Measurements from ENCODE around the gene TCF7L2. TPM values are rescaled to one million over a fixed set of nuclear protein-coding genes. Genes with fewer than 3 reads are reported as not detected.

Gene TCF7L2
- total RNA-seq, 1 experiment from 2014 or later, result 2.6 TPM

DNA sequence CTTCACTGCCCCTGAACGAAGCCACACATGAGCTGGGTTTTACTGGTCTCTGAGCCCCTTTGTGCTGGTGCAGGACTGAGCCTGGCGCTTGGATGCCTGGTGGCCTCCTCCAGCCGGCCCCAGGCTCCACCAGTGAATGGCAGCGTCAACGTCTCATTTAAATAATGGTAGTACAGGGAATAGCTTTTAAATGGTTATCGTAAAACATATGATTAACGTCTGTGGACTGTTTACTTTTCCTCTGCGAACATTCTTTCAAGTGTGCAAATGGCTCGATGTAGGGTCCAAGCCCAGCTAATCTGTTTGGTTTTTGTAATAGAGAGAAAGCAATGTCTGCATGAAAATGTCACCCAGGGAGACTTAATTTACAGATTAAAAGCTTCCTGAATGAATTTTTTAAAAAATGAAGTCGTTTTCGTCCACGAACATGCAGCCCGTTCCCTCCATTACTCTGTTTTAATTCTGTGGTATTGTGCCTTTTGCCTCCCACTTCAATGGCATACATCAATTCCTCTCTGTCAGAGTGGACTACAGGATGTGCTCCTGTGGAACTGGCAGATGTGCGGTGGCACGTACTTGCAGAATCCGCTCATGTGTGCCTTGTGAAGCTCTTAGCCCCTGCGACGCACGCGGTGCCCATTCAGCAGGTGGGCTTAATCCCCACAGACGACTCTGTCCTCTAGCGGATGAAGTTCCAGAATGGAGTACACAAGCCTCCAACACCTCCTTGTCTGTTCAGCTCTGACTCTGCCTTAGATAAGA, 192.7 kb downstream of the TCF7L2 start:
- no peak for DNase-seq (ENCODE audit: low read depth)

DNA sequence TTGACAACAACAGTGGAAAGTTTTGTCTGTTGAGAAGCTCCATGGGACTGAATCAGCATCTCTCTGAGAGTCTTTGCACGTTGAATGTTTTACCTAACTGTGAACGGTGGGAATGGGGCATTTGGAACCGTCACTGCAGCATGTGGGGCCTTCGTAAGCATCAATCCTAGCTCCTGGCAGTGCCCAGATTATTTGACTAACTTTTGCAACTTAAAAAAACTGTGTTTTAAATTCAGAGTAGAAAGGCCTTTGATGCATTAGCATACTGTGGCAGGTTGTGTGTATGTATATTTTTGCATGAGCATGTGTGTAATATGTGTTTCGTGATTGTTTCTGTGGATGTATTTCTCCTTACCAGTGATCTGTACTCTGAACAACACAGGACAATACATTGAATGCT, 194.5 kb downstream of the TCF7L2 start:
- DNase-seq (ENCODE audit: low read depth), result no peak

DNA sequence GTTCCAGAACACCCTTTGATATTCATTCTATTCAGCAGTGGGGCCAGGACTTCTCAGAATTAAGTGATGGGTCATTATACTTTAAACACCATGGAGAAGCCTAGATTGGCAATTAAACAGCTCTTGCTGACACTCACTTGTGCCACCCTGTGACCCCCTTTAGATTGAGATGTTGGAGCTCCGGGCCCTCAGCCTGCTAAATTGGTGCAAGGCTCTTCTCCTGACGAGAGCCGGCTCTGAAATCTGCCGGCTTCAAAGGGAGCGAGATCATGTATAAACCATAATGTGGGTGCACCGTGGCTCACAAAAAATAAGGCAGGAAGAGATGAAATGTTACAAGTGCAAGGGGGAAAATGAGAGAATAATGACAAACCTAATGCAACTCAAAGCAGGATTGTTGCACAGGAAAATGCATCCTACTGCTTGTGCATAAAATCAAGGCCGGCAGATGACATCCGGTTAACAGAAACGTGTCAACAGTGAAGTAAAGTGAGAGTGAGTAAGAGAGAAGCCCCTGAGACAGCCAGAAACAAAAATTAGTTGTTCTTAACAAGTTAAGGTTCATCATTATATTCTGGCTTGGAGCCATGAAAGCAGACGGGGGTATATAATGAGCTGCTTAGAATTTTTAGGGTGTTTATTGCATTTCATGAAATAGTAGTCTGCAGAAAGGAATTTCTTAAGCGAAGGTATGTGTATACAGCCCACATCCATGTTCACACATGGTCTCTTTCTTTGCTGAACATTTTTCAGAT, 198.2 kb downstream of the TCF7L2 start:
- no peak for DNase-seq (ENCODE audit: low read depth)

DNA sequence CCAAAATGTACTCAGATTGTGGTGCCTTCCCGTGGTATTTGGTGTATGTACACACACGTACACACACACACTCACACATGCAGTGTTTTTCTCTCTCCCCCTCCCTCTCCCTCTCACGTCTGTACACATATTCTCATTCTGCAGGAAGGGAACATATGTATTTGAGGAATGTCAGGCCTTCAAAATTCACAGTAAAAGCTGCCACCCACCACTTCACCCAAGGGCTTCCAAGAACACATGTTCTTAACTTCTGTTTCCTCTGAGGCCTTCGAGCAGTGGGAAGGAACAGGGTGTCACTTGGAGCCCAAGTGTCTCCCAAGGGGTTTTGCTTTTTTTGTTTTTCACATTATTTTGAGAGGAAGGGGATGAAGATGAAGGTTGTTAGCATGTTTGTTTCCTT, 198.9 kb downstream of the TCF7L2 start:
- DNase-seq (ENCODE audit: low read depth), result no peak

DNA sequence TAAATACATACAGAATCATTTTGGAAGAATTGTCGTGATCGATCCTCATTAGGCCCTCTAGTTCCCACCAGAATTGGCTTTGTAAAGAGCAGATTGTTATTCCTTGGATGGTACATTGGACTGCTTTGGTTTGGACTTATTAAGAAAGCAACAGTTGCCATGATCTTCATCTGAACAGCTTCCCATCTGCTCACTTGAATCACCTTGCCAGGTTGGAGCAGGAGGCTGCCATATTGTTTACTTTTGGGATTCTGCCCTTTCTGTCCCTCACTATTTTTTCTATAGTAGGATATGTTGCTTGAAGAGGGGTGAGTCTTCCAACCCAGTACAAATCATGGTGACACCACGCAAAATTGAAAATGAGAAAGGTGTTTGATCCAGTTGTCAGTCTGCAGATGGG, 199.6 kb downstream of the TCF7L2 start:
- no peak for DNase-seq (ENCODE audit: low read depth)

DNA sequence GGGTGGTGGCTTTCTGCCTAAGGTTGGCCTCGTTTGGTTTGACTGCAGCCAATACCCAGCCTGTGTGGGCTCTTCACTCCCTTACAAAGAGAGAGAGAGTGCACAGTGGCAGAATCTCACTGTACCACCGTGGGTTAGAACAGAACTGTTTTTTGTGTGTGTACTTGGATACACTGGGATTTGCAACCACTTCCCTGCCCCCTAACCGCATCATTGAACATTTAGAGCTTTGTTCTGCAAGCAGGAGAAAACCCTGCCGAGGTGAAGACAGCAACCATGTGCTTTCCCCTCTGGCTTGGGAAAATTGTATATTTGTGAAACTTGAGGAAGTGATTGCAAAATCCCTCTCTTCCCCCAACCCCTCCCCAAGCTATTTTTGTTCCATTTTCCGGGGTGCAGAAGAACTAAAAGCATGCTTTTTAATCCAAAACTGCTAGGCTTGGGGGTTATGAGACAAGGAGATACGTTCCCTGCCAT, 201.2 kb downstream of the TCF7L2 start:
- DNase-seq (ENCODE audit: low read depth), result no peak

DNA sequence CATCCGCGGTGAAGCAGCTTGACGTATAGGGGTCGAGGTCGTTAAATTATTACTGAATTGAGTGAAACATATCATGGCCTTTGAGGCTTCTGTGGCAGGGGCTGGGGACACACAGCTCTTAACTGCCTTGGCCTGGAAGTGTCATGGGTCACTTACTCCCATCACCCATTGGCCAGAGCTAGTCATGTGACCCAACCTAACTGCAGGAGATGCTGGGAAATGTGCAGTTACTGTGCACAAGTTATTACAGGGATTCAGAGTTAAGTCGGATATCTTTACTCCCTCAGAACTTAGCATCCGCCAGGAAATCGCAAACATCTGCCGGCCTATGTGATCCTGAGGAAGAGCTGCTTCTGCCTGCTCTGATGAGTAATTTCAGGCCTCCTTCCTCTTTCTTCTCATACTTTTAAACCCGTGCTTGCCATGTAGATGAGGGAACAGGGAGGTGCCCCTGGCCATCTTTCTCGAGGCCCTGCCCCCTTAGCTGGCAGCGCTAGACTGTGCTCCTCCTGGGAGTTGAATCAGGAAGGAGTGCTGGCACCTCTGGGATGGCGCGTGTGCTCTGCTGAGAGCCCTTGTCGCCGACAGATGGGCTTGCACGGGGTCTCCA, 203.6 kb downstream of the TCF7L2 start:
- DNase-seq (ENCODE audit: low read depth), result no peak

DNA sequence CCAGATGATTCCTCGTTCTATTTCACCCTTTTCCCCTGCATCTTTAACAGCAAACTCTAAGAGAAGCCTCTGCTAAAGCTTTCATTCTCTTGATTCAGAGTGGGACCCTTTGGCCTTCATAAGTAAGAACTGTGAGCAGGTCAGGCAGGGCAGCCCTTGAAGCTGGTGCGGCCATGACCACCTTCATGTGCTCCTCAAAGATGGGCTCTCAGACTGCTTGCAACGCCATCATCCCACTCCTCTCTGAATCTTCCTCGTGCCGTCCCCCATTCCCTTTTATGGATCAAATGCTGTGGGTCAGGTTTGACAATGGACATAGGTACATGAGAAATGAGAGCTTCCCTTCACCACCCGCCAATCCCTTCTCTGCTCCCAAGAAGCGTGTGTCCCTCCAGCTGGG, 207.4 kb downstream of the TCF7L2 start:
- no peak for DNase-seq (ENCODE audit: low read depth)

DNA sequence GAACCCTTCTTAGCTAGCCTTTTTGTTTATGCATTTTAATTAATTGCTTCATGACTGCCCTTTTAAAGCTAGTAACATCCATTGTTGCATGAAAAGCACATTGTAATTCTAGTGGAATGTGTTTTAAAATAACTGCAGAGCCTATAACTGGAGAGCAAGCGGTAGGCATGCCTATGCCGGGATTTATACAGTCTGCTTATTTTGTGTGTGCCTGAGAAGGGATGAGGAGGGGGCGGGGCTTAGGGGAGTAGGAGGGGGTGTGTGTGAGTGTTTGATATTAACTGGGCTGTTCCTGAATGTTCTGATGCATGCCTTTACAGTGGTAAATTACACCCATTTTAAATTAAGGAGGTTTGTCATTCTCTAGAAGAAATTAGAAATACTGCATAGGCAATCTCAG, 208.1 kb downstream of the TCF7L2 start:
- no peak for DNase-seq (ENCODE audit: low read depth)

DNA sequence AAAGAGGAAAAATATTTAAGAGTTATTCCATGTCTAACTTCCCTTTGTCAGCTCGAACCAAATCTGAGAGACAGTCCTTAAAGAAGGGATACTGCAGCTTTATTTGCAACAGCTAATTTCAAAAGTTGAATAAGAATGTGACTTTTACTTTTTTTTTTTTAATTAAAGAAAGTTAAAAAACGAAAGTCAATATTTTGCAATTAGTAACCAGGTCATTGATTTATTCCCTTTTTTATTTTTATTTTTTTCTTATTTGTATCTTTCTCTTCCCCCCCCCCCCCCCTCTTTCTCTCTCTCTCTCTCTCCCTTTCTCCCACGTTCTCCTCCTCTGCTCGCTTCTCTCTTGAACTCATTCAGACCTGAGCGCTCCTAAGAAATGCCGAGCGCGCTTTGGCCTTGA, 209.5 kb downstream of the TCF7L2 start:
- DNase-seq (ENCODE audit: low read depth), result no peak

DNA sequence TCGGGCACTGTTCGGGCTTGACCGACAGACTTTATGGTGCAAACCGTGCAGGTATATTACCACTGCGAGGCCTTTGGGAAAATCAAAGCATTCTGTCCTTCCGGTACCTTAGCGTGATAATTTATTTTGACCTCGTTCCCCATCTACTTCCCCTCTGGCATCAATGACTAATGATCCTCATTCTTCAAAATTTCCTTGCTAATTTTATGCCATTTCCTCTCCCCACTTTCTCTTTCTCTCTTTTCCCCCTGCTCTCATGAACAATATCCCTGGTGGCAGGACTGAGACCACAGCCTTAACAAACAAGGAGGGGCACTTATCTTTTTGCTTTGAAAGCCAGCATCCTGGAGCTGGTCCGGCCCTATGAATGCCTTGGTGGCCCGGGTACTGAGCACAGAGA, 210.6 kb downstream of the TCF7L2 start:
- DNase-seq (ENCODE audit: low read depth), result no peak

DNA sequence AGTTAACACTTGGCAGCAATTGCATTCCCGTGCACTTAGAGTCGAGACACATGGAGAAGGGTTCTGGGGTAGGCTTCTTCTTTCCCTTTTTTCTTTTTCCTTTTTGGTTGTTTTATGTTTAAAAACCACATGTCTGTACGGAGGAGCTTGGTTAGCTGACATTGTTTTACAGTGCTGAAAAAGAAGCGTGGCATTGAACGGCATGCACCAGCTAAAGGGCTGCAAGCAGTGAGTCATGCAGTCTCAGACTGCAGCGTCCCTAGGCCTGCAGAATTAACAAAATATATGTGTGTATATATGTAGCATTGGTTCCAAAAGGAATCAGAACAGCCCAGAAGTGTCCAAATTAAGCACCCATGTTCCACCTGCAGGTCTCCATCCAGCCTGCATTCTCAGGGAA, 211.0 kb downstream of the TCF7L2 start:
- DNase-seq (ENCODE audit: low read depth), result no peak

DNA sequence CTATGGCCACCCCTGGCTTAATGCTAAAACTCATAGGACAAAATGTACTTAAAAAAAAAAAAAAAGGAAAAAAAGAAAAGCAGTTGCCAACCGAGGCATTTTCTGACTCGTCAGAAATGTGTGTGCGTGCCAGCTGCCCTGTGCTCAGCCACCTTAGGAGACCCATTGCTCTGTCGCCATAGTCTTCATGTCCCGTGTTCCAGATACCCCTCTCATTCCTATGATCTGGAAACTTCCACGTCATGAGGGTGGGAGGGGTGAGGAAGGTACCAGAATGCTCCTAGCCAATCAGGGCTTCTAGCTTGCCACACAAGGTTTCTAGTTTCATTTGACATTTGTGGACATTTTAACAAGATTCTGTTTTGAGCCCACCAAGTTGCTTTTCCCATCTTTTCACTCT, 212.9 kb downstream of the TCF7L2 start:
- DNase-seq (ENCODE audit: low read depth), result no peak

DNA sequence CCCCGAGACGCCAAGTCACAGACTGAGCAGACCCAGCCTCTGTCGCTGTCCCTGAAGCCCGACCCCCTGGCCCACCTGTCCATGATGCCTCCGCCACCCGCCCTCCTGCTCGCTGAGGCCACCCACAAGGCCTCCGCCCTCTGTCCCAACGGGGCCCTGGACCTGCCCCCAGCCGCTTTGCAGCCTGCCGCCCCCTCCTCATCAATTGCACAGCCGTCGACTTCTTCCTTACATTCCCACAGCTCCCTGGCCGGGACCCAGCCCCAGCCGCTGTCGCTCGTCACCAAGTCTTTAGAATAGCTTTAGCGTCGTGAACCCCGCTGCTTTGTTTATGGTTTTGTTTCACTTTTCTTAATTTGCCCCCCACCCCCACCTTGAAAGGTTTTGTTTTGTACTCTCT, 215.6 kb downstream of the TCF7L2 start:
- DNase-seq (ENCODE audit: low read depth), result no peak

DNA sequence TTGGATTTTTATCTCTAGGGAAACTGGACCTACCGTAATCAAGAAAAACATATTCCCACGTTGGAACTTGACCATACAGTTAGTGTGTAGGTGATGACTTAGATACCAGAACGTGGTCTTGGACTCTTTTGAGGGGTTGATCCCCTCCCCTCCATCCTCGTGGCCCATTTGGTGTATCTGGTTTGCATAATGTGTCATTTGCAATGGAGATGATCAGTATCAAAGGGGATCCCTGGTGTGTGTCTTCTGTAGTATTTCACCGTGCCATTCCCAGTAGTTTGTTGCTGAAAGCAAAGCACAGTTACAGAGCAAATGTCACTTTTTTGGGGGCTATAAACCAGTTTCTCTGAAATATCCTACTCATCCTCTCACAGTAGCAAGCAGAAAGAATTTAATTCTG, 217.7 kb downstream of the TCF7L2 start:
- no peak for DNase-seq (ENCODE audit: low read depth)

DNA sequence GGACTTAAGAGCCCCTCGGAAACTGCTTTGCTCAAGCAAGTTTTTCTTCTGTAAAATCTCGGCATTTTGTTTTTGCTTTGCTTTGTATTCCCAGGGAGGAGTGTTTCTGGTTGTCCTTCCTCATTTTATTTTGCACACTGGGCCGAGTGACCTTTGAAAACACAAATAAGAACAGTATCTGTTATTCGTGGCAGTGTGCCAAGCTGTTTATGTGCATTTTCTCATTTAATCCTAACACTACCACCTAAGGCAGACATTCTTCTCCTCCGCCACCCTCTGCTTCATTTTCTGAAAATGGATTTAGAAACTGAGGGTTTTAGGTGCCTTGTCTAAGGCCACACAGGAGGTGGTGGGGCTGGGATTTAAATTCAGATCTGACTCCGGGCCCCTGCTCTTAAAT, 218.5 kb downstream of the TCF7L2 start:
- no peak for DNase-seq (ENCODE audit: low read depth)

DNA sequence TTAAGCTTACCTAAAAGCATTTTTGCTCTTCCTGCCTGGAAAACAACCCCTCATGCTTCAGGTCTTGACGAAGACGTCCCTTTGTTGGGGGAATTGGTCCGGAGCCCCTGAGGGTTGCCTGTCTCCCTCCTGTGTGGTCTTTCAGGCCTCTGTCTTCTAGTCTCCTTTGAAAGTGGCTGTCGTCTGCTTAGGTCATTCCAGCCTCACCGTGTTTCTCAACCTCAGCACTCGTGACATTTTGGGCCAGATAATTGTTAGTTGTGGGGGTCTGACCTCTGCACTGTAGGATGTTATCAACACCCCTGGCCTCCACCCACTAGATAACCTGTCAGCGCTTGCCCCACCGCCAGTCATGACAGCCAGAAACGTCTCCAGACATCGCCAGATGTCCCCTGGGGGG, 219.1 kb downstream of the TCF7L2 start:
- no peak for DNase-seq (ENCODE audit: low read depth)

DNA sequence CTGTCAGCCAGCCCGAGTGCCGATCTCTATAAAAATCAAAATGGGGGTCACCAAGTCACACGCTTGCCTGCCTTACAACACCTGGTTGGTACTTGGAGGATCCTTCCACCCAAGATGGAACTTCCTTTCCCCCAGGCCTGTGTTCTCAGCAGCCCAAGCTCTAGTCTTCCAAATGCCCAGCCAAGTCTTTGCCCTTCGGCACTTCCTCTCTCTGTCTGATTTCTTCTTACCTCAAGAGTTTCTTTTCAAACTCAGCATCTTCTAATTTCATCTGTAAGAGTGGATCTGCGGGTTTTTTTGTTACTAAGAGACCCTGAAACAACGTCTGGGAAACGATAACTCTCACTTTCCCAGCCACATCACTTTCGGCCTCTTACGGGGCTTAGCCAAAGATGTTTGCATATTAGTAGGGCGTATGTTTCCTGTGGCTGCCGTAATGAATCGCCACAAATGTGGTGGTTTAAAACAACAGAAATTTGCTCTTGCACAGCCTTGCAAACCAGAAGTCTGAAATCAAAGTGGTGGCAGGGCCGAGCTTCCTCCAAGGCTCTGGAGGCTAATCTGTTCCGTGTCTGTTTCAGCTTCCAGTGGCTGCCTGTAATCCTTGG, 219.9 kb downstream of the TCF7L2 start:
- DNase-seq (ENCODE audit: low read depth), result no peak

DNA sequence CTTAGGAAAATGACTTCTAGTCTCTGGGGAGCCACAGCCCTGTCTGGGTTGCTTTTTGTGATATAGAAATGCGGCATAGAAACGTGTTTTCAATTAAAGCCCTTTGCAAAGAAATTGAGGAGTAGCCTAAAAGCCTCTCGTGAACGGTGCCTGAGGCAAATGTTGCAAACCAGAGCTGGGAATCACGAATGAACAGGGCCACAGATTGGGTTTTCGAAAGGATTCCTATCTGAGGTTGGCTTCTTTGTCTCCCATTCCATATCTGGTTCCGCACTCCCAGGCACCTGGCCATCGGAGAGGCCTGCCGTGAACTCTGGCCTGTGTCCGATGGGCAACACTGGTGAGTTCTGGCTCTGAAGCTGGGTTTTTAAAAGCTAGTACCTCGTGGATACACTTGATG, 221.6 kb downstream of the TCF7L2 start:
- DNase-seq (ENCODE audit: low read depth), result no peak

DNA sequence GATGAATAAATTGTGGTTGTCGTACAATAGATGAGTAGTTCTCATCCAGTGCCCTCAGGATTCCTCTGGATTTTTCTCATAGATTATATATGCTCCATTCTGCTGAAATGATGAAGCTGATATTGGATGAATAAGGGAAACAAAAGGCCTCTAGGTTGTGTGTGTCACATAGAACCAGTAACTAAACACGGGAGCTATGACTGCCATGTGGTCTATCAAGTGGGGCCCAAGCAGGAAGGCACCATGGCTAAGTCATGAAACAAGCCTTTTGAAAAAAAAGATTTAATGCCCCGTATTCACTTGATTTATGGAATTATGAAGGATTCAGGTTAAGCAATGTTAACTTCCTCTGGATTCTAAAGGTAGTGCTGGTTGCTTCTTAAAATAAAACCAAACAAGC, 225.1 kb downstream of the TCF7L2 start:
- no peak for DNase-seq (ENCODE audit: low read depth)

DNA sequence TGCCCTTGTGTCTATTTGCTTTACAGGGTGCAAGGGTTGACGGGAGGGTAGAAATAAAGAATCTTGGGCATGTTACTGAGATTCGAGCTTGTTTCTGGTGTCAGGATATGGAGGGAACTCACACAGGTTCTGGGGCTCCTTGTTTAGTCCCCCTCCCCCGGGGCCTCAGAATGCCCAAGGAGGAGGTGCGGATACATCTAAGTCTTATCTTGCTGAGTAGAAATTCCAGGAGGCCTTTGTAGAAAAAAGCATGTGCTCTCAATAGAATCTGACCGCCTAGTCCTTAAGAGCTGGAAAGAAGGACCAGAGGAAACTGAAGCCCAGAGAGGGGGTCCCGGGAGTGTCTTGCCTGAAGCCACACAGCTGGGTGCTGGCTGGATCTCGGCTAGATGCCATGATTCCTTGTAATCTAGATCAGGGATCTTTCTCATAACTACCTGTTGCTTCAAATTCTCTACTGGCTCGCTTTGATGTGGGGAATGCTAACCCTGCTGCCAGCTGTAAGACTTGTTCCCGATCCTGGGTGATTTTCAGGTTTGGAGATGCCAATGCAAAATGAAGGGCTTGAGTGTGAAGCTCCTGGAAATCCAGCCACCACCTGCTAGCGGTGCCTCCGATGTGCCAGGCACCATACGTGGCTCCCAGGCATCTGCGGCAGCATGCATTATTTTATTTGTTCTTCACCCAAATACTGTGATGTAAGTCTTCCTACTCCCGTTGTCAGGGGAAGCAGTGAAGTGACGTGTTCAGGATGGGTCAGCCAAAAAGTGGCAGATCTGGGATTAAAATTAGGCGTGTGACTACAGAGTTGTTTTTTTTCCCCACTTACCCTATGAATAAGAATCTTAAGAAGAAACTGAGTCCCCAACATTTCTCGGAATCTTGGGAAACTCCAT, 226.0 kb downstream of the TCF7L2 start:
- no peak for DNase-seq (ENCODE audit: low read depth)

All from M059J (cell line).